Thoracic aorta (tissue), 2 donors: Measurements from ENCODE around the gene GDE1. TPM values are rescaled to one million over a fixed set of nuclear protein-coding genes. Genes with fewer than 3 reads are reported as not detected.

Experiments used
- ATAC-seq: fragments of 150-250 bp; one replicate; pipeline ENCODE4 v1.8.0; 2017; ENCODE audit warnings: low read depth; ENCODE audit not compliant: insufficient number of reproducible peaks, low FRiP score
- DNase-seq: peaks from one replicate; pipeline ENCODE4 v3.0.0-alpha.2; 2020; ENCODE audit warnings: low spot score
- H3K27ac ChIP-seq, 2 donors: fragments of 200-600 bp; sonication (generic); 1 replicate in 1 of 2; 2 replicates in 1 of 2; pipeline ENCODE4 v1.5.1; 2016; ENCODE audit warnings: mild to moderate bottlenecking in 2 of 2, moderate library complexity in 2 of 2
- H3K27me3 ChIP-seq: fragments of 200-600 bp; sonication (generic); replicated peaks from 2 replicates; pipeline ENCODE4 v1.6.0; 2016; ENCODE audit warnings: mild to moderate bottlenecking; ENCODE audit not compliant: insufficient read depth
- H3K36me3 ChIP-seq: fragments of 200-600 bp; sonication (generic); one replicate; pipeline ENCODE4 v1.5.1; 2016
- H3K4me1 ChIP-seq, 2 donors: fragments of 200-600 bp; sonication (generic); 1 replicate in 1 of 2; 2 replicates in 1 of 2; pipeline versions ENCODE4 v1.5.1 to v1.6.0; 2016; ENCODE audit warnings: low read depth in 2 of 2, mild to moderate bottlenecking in 1 of 2; ENCODE audit not compliant: control insufficient read depth in 1 of 2
- H3K4me3 ChIP-seq: fragments of 200-600 bp; sonication (generic); 2 replicates; pipeline ENCODE4 v1.5.1; 2016; ENCODE audit warnings: mild to moderate bottlenecking
- H3K9me3 ChIP-seq: fragments of 200-600 bp; sonication (generic); 2 replicates; pipeline ENCODE4 v1.5.1; 2016
- CTCF ChIP-seq: fragments of 200-600 bp; sonication (generic); IDR thresholded peaks from one replicate; pipeline ENCODE4 v1.5.1; 2019; ENCODE audit warnings: antibody characterized with exemption
- total RNA-seq, 2 donors: library from RNA; depleted of rRNA; stranded (reverse); fragments of >200 nt; gene quantifications; one replicate each; pipeline versions ENCODE4 v1.1.0 to v1.2.3, GENCODE V29; 2016

The GDE1 gene
- total RNA-seq, 2 donors from 2014 or later = 47.8 to 49.7 TPM

GRCh38 chr16:19499481-19499880, 22.4 kb downstream of the GDE1 start:
- no peak overlapping the region for H3K4me3 ChIP-seq
- ATAC-seq (no peak), DNase-seq (no peak)
- no peaks in the 10 kb centered on the region for H3K9me3 ChIP-seq
- no peaks in the 10 kb centered on the region for H3K4me1 ChIP-seq
- TF ChIP-seq CTCF = no peak
- no peaks in the 10 kb centered on the region for H3K27me3 ChIP-seq
- no peak overlapping the region for H3K27ac ChIP-seq
- peaks cover 29% of the 10 kb centered on the region for H3K36me3 ChIP-seq

GRCh38 chr16:19499006-19499405, 22.9 kb downstream of the GDE1 start:
- no peak overlapping the region for H3K4me3 ChIP-seq
- no peaks in the 10 kb centered on the region for H3K27me3 ChIP-seq
- H3K36me3 ChIP-seq = peaks cover 25% of the 10 kb centered on the region
- no peak overlapping the region for H3K27ac ChIP-seq
- DNase-seq (no peak), ATAC-seq (no peak)
- no peak for TF ChIP-seq CTCF
- H3K4me1 ChIP-seq = no peaks in the 10 kb centered on the region
- H3K9me3 ChIP-seq = no peaks in the 10 kb centered on the region

GRCh38 chr16:19497176-19497575, 24.7 kb downstream of the GDE1 start:
- Histone ChIP-seq H3K27ac (no peak overlapping the region), H3K27me3 (no peaks in the 10 kb centered on the region), H3K36me3 (peaks cover 10% of the 10 kb centered on the region), H3K4me1 (no peaks in the 10 kb centered on the region), H3K4me3 (no peak overlapping the region), H3K9me3 (no peaks in the 10 kb centered on the region)
- DNase-seq (no peak), ATAC-seq (no peak)
- no peak for TF ChIP-seq CTCF

GRCh38 chr16:19490619-19491018, 31.3 kb downstream of the GDE1 start:
- H3K27me3 ChIP-seq = no peaks in the 10 kb centered on the region
- DNase-seq (no peak), ATAC-seq (no peak)
- H3K4me3 ChIP-seq = no peak overlapping the region
- no peak for TF ChIP-seq CTCF
- H3K27ac ChIP-seq = no peak overlapping the region
- no peaks in the 10 kb centered on the region for H3K4me1 ChIP-seq
- no peaks in the 10 kb centered on the region for H3K36me3 ChIP-seq
- H3K9me3 ChIP-seq = no peaks in the 10 kb centered on the region

GRCh38 chr16:19488213-19488640, 33.7 kb downstream of the GDE1 start:
- H3K27me3 ChIP-seq = no peaks in the 10 kb centered on the region
- no peak for DNase-seq
- no peak overlapping the region for H3K27ac ChIP-seq
- no peaks in the 10 kb centered on the region for H3K4me1 ChIP-seq
- no peaks in the 10 kb centered on the region for H3K9me3 ChIP-seq
- no peaks in the 10 kb centered on the region for H3K36me3 ChIP-seq
- H3K4me3 ChIP-seq = no peak overlapping the region
- ATAC-seq = no peak
- no peak for TF ChIP-seq CTCF
